HepG2 (cell line): Measurements from ENCODE around the gene SNX15. TPM values are rescaled to one million over a fixed set of nuclear protein-coding genes. Genes with fewer than 3 reads are reported as not detected.
A peak's percentile ranks its signal among the peaks of the same experiment; 100 is the strongest.

ENCODE experiments used
- ATF1 ChIP-seq: IDR thresholded peaks from 2 replicates; pipeline ENCODE4 v1.6.1; 2016; ENCODE audit warnings: mild to moderate bottlenecking, control low read depth
- CREM ChIP-seq, 2 experiments: sonication (generic) in 1 of 2; formaldehyde crosslinking in 1 of 2; IDR thresholded peaks; 2 replicates each; pipeline versions ENCODE4 v1.4.0 to v1.6.1; 2016 to 2020; ENCODE audit warnings: antibody characterized with exemption in 1 of 2, mild to moderate bottlenecking in 1 of 2, missing genetic modification reagents in 1 of 2
- E2F1 ChIP-seq: sonication (generic); formaldehyde crosslinking; IDR thresholded peaks from 2 replicates; pipeline ENCODE4 v1.5.0; 2020; ENCODE audit warnings: missing genetic modification reagents
- HDAC6 ChIP-seq: fragments of 200-600 bp; sonication (generic); IDR thresholded peaks from 2 replicates; pipeline ENCODE4 v1.7.0; 2017; ENCODE audit warnings: mild to moderate bottlenecking, antibody characterized with exemption, low read length, low read depth
- HOXA5 ChIP-seq: sonication (generic); formaldehyde crosslinking; IDR thresholded peaks from 2 replicates; pipeline ENCODE4 v1.4.0; 2020; ENCODE audit warnings: missing genetic modification reagents
- MEF2D ChIP-seq: sonication (generic); formaldehyde crosslinking; IDR thresholded peaks from 2 replicates; pipeline ENCODE4 v1.5.1; 2020; ENCODE audit warnings: mild to moderate bottlenecking, missing genetic modification reagents
- MIER2 ChIP-seq: IDR thresholded peaks from 2 replicates; pipeline ENCODE4 v1.6.1; 2016; ENCODE audit warnings: missing biosample characterization, missing genetic modification reagents
- MIXL1 ChIP-seq: IDR thresholded peaks from 2 replicates; pipeline ENCODE4 v1.6.1; 2016
- MXD4 ChIP-seq: IDR thresholded peaks from 2 replicates; pipeline ENCODE4 v1.6.1; 2016; ENCODE audit warnings: mild to moderate bottlenecking, missing biosample characterization, missing genetic modification reagents
- PBX2 ChIP-seq: IDR thresholded peaks from 2 replicates; pipeline ENCODE4 v1.6.1; 2016; ENCODE audit warnings: control low read depth
- SETDB1 ChIP-seq: sonication (generic); formaldehyde crosslinking; IDR thresholded peaks from 2 replicates; pipeline ENCODE4 v1.5.1; 2020; ENCODE audit warnings: missing genetic modification reagents, mild to moderate bottlenecking, borderline replicate concordance
- STAG1 ChIP-seq: sonication (generic); formaldehyde crosslinking; IDR thresholded peaks from 2 replicates; pipeline ENCODE4 v1.4.0; 2020; ENCODE audit warnings: missing genetic modification reagents
- U2AF1 ChIP-seq: fragments of 200-400 bp; formaldehyde crosslinking; optimal IDR thresholded peaks from 2 replicates; pipeline ENCODE3; 2017; ENCODE audit warnings: mild to moderate bottlenecking, low read depth, low read length
- ZBTB7B ChIP-seq: sonication (generic); formaldehyde crosslinking; IDR thresholded peaks from 2 replicates; pipeline ENCODE4 v1.4.0; 2020; ENCODE audit warnings: missing genetic modification reagents
- ZFP37 ChIP-seq: sonication (generic); formaldehyde crosslinking; IDR thresholded peaks from 2 replicates; pipeline ENCODE4 v1.4.0; 2020; ENCODE audit warnings: missing genetic modification reagents, borderline replicate concordance
- ZNF280B ChIP-seq: sonication (generic); formaldehyde crosslinking; IDR thresholded peaks from 2 replicates; pipeline ENCODE4 v1.5.0; 2020; ENCODE audit warnings: missing genetic modification reagents, mild to moderate bottlenecking, borderline replicate concordance
- ZNF354B ChIP-seq: sonication (generic); formaldehyde crosslinking; IDR thresholded peaks from 2 replicates; pipeline ENCODE4 v1.8.0; 2022; ENCODE audit warnings: mild to moderate bottlenecking, missing genetic modification reagents
- ZNF44 ChIP-seq: sonication (generic); formaldehyde crosslinking; IDR thresholded peaks from 2 replicates; pipeline ENCODE4 v1.5.1; 2020; ENCODE audit warnings: mild to moderate bottlenecking, missing genetic modification reagents
- ZSCAN21 ChIP-seq: sonication (generic); formaldehyde crosslinking; IDR thresholded peaks from 2 replicates; pipeline ENCODE4 v1.8.0; 2022; ENCODE audit warnings: mild to moderate bottlenecking, missing genetic modification reagents, moderate library complexity, borderline replicate concordance
- polyA plus RNA-seq, 8 experiments: library from polyadenylated mRNA; depleted of rRNA in 3 of 8; stranded (reverse) in 7 of 8; unstranded in 1 of 8; fragments of >200 nt; fragmentation: Illumina TruSeq in 4 of 8; extraction: Trizol in 4 of 8; gene quantifications; 2 replicates each; pipeline versions ENCODE4 v1.2.1 to v1.2.3, GENCODE V29; 2011 to 2016; ENCODE audit warnings: low read depth in 4 of 8, missing spikeins in 1 of 8, mixed read lengths in 1 of 8; ENCODE audit not compliant: insufficient read depth in 1 of 8
- total RNA-seq, 5 experiments: library from RNA; depleted of rRNA; stranded (reverse); fragments of >200 nt; fragmentation: Illumina TruSeq; extraction: Trizol; gene quantifications; 2 replicates each; pipeline ENCODE4 v1.2.3, GENCODE V29; 2016; ENCODE audit warnings: low read depth in 1 of 5
- TF ChIP-seq, protein P1 (sequence below): sonication (generic); formaldehyde crosslinking; IDR thresholded peaks from 2 replicates; pipeline ENCODE4 v1.5.1; 2020; ENCODE audit warnings: missing genetic modification reagents, mild to moderate bottlenecking, borderline replicate concordance
- TF ChIP-seq, protein P2 (sequence below): sonication (generic); formaldehyde crosslinking; IDR thresholded peaks from 2 replicates; pipeline ENCODE4 v1.4.0; 2020; ENCODE audit warnings: missing genetic modification reagents; ENCODE audit errors: not compliant biosample characterization
- TF ChIP-seq, protein P3 (sequence below): sonication (generic); formaldehyde crosslinking; IDR thresholded peaks from 2 replicates; pipeline ENCODE4 v1.5.1; 2020; ENCODE audit warnings: missing genetic modification reagents, mild to moderate bottlenecking, borderline replicate concordance

The SNX15 gene
- total and polyA plus RNA-seq, 2 of the 13 experiments (the other 11 are each of a cell fraction or from before 2014, with no cell fraction given): 19.1 to 22.6 TPM

DNA sequence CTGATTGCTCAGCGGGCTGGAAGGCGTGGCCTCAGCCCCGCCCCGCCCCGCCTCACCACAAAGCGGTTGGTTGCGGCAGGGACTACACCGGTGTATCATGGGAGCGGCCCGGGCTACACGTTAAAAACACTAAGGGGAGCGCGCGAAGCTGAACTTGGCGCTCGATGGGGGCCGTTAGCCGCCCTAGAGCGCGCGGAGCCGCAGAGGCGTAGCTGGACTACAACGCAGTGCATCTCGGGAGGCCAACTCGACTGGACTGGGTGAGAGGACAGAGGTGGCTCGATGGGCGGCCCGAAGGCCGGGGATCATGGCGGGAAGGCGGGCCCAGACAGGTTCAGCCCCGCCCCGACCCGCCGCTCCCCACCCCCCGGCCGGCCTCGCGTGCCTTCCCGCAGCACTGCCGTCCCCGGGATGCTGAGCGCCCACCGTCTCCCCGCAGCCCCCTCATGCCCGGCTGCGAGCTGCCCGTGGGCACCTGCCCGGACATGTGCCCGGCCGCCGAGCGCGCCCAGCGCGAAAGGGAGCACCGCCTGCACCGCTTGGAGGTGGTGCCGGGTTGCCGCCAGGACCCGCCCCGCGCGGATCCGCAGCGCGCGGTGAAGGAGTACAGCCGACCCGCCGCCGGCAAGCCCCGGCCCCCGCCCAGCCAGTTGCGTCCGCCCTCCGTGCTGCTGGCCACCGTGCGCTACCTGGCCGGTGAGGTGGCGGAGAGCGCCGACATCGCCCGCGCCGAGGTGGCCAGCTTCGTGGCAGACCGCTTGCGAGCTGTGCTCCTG is 13.8 kb downstream of the SNX15 start, which contains the start of gene SAC3D1 (continued):
- TF ChIP-seq, protein P1, sequence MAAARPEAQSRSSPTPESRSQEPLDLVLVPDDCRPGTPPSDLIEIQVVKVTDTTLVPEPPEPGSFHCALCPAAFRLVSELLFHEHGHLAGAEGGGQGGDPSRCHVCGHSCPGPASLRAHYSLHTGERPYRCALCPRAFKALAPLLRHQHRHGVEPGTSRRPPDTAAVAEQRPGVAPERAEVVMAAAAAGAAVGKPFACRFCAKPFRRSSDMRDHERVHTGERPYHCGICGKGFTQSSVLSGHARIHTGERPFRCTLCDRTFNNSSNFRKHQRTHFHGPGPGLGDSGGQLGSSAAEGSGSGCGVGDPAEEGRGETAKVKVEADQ (CRISPR knock-in tag): peak; percentile 60; the same call in 1 of the 2 replicates
- TF ChIP-seq U2AF1 (no peak), ZNF44 (CRISPR knock-in tag) (no peak), ZBTB7B (CRISPR knock-in tag) (peak; percentile 66; the same call in 1 of the 2 replicates), MXD4 (CRISPR knock-in tag) (peak; percentile 68; the same call in 1 of the 2 replicates), SETDB1 (CRISPR knock-in tag) (no peak), ZSCAN21 (CRISPR knock-in tag) (peak; percentile 77; the same call in 1 of the 2 replicates), ZNF280B (CRISPR knock-in tag) (no peak; the same call in 1 of the 2 replicates), E2F1 (peak; percentile 99), HOXA5 (peak; percentile 65; the same call in 1 of the 2 replicates), ATF1 (peak; percentile 39; the same call in 1 of the 2 replicates), STAG1 (CRISPR knock-in tag) (no peak), ZNF354B (peak; percentile 92; the same call in 1 of the 2 replicates), ZFP37 (CRISPR knock-in tag) (0 out of 2 replicates have a peak, but pooled peaks have one; percentile 41), CREM (IDR thresholded peaks at IDR 0.05) (peak; percentile 51), CREM (CRISPR knock-in tag; IDR thresholded peaks at IDR 0.05) (no peak), MIER2 (CRISPR knock-in tag) (no peak), PBX2 (CRISPR knock-in tag) (no peak), MEF2D (CRISPR knock-in tag) (peak; percentile 52; the same call in 1 of the 2 replicates), MIXL1 (CRISPR knock-in tag) (no peak), HDAC6 (no peak)
- TF ChIP-seq, protein P2, sequence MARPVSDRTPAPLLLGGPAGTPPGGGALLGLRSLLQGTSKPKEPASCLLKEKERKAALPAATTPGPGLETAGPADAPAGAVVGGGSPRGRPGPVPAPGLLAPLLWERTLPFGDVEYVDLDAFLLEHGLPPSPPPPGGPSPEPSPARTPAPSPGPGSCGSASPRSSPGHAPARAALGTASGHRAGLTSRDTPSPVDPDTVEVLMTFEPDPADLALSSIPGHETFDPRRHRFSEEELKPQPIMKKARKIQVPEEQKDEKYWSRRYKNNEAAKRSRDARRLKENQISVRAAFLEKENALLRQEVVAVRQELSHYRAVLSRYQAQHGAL: peak; percentile 39
- TF ChIP-seq, protein P3, sequence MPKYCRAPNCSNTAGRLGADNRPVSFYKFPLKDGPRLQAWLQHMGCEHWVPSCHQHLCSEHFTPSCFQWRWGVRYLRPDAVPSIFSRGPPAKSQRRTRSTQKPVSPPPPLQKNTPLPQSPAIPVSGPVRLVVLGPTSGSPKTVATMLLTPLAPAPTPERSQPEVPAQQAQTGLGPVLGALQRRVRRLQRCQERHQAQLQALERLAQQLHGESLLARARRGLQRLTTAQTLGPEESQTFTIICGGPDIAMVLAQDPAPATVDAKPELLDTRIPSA (CRISPR knock-in tag): no peak
